ENCODE data around the gene ZSCAN16. TPM values are rescaled to one million over a fixed set of nuclear protein-coding genes. Genes with fewer than 3 reads are reported as not detected.
A peak's percentile ranks its signal among the peaks of the same experiment; 100 is the strongest.

The ZSCAN16 gene
- total RNA-seq, 1 donor from 2014 or later, result 1.2 TPM

GRCh38 chr6:28134015-28134414, 9.6 kb downstream of the ZSCAN16 start:
- H3K9me3 ChIP-seq, result no peaks in the 10 kb centered on the region
- no peaks in the 10 kb centered on the region for H3K27me3 ChIP-seq
- H3K36me3 ChIP-seq, result no peaks in the 10 kb centered on the region
- no peak overlapping the region for H3K27ac ChIP-seq
- H3K4me3 ChIP-seq, result no peak overlapping the region
- no peak for DNase-seq (ENCODE audit: extremely low spot score in 2 of 2)
- intact Hi-C loops (cut with DNase I), result no loop called here
- H3K4me1 ChIP-seq, result peaks cover 32% of the 10 kb centered on the region
- TF ChIP-seq POLR2A (IDR thresholded peaks at IDR 0.05) (no peak), POLR2AphosphoS5 (IDR thresholded peaks at IDR 0.05; ENCODE audit: insufficient read depth in 1 of 2, low read depth in 1 of 2) (no peak), CTCF (IDR thresholded peaks at IDR 0.05) (no peak)

GRCh38 chr6:28134716-28135115, 10.3 kb downstream of the ZSCAN16 start:
- no peak overlapping the region for H3K27ac ChIP-seq
- no peaks in the 10 kb centered on the region for H3K36me3 ChIP-seq
- H3K4me3 ChIP-seq, result no peak overlapping the region
- DNase-seq (ENCODE audit: extremely low spot score in 2 of 2), result no peak
- TF ChIP-seq POLR2A (IDR thresholded peaks at IDR 0.05), result no peak
- TF ChIP-seq CTCF (IDR thresholded peaks at IDR 0.05), result no peak
- no peak for TF ChIP-seq POLR2AphosphoS5 (IDR thresholded peaks at IDR 0.05; ENCODE audit: insufficient read depth in 1 of 2, low read depth in 1 of 2)
- no peaks in the 10 kb centered on the region for H3K27me3 ChIP-seq
- no peaks in the 10 kb centered on the region for H3K9me3 ChIP-seq
- intact Hi-C loops (cut with DNase I), result no loop called here
- peaks cover 32% of the 10 kb centered on the region for H3K4me1 ChIP-seq

- TF ChIP-seq POLR2A (IDR thresholded peaks at IDR 0.05) (no peak), CTCF (IDR thresholded peaks at IDR 0.05) (no peak), POLR2AphosphoS5 (IDR thresholded peaks at IDR 0.05; ENCODE audit: insufficient read depth in 1 of 2, low read depth in 1 of 2) (no peak)
- Histone ChIP-seq H3K27ac (no peak overlapping the region), H3K4me1 (peaks cover 32% of the 10 kb centered on the region), H3K36me3 (no peaks in the 10 kb centered on the region), H3K9me3 (no peaks in the 10 kb centered on the region), H3K4me3 (peak overlapping the region in 1 of 2 donors; percentile 94), H3K27me3 (no peaks in the 10 kb centered on the region)
- DNase-seq (ENCODE audit: extremely low spot score in 2 of 2), result no peak
- intact Hi-C loops (cut with DNase I), result no loop called here
Observed at GRCh38 chr6:28135393-28135792, 11.0 kb downstream of the ZSCAN16 start.

- peak overlapping the region; percentile 82 to 94 for H3K4me3 ChIP-seq
- TF ChIP-seq CTCF (IDR thresholded peaks at IDR 0.05), result no peak
- peak; percentile 83 to 88 for TF ChIP-seq POLR2AphosphoS5 (IDR thresholded peaks at IDR 0.05; ENCODE audit: insufficient read depth in 1 of 2, low read depth in 1 of 2)
- peak in 1 of 2 donors; percentile 7 for TF ChIP-seq POLR2A (IDR thresholded peaks at IDR 0.05)
- no peaks in the 10 kb centered on the region for H3K27me3 ChIP-seq
- intact Hi-C loops (cut with DNase I), result no loop called here
- peak in 1 of 2 donors; percentile 92 for DNase-seq (ENCODE audit: extremely low spot score in 2 of 2)
- peaks cover 26% of the 10 kb centered on the region for H3K4me1 ChIP-seq
- no peaks in the 10 kb centered on the region for H3K36me3 ChIP-seq
- peak overlapping the region; percentile 96 for H3K27ac ChIP-seq
- no peaks in the 10 kb centered on the region for H3K9me3 ChIP-seq
Observed at GRCh38 chr6:28136585-28137504, 12.4 kb downstream of the ZSCAN16 start.

GRCh38 chr6:28137505-28137981, 13.1 kb downstream of the ZSCAN16 start:
- intact Hi-C loops (cut with DNase I), result no loop called here
- peak overlapping the region; percentile 96 for H3K27ac ChIP-seq
- H3K9me3 ChIP-seq, result no peaks in the 10 kb centered on the region
- no peak for DNase-seq (ENCODE audit: extremely low spot score in 2 of 2)
- no peaks in the 10 kb centered on the region for H3K36me3 ChIP-seq
- H3K4me1 ChIP-seq, result peaks cover 30% of the 10 kb centered on the region
- H3K27me3 ChIP-seq, result no peaks in the 10 kb centered on the region
- H3K4me3 ChIP-seq, result peak overlapping the region; percentile 82 to 94
- TF ChIP-seq CTCF (IDR thresholded peaks at IDR 0.05) (no peak), POLR2AphosphoS5 (IDR thresholded peaks at IDR 0.05; ENCODE audit: insufficient read depth in 1 of 2, low read depth in 1 of 2) (no peak), POLR2A (IDR thresholded peaks at IDR 0.05) (no peak)
